Thymus (tissue), 11 donors: ENCODE data around the gene TCEA3. TPM values are rescaled to one million over a fixed set of nuclear protein-coding genes. Genes with fewer than 3 reads are reported as not detected.
A peak's percentile ranks its signal among the peaks of the same experiment; 100 is the strongest.

ENCODE experiments used
- DNase-seq, 9 donors: peaks; one replicate each; pipeline ENCODE4 v3.0.0-alpha.2; 2013; ENCODE audit warnings: low spot score in 9 of 9, low read depth in 6 of 9, missing footprints in 1 of 9
- H3K27ac ChIP-seq, 2 donors: one replicate each; pipeline ENCODE4 v1.5.1; 2013; ENCODE audit warnings: control low read depth in 1 of 2, low read depth in 1 of 2, low read length in 1 of 2, mild to moderate bottlenecking in 1 of 2, moderate library complexity in 1 of 2
- H3K27me3 ChIP-seq, 2 donors: one replicate each; pipeline ENCODE4 v1.5.1; 2013; ENCODE audit warnings: low read length in 1 of 2; ENCODE audit not compliant: control insufficient read depth in 2 of 2, insufficient read depth in 1 of 2
- H3K36me3 ChIP-seq, 2 donors: one replicate each; pipeline ENCODE4 v1.5.1; 2013; ENCODE audit warnings: low read length in 1 of 2, mild to moderate bottlenecking in 1 of 2, moderate library complexity in 1 of 2; ENCODE audit not compliant: control insufficient read depth in 2 of 2, insufficient read depth in 2 of 2
- H3K4me1 ChIP-seq, 2 donors: one replicate each; pipeline ENCODE4 v1.5.1; 2013; ENCODE audit warnings: low read length in 2 of 2; ENCODE audit not compliant: control insufficient read depth in 2 of 2, insufficient read depth in 2 of 2
- H3K4me3 ChIP-seq, 2 donors: one replicate each; pipeline ENCODE4 v1.5.1; 2013; ENCODE audit warnings: low read length in 2 of 2, control low read depth in 1 of 2, mild to moderate bottlenecking in 1 of 2
- H3K9me3 ChIP-seq, 2 donors: one replicate each; pipeline ENCODE4 v1.5.1; 2013; ENCODE audit warnings: low read length in 1 of 2, mild to moderate bottlenecking in 1 of 2; ENCODE audit not compliant: control insufficient read depth in 2 of 2, insufficient read depth in 1 of 2
- WGBS: extraction: QIAGEN DNeasy Blood & Tissue Kit; methylation state at CpG from one replicate; pipeline ENCODE4 v1.1.7; 2013; 5-methylcytosine and 5-hydroxymethylcytosine counted together
- polyA plus RNA-seq: library from polyadenylated mRNA; stranded (reverse); fragments of 200-250 nt; gene quantifications from one replicate; pipeline ENCODE4 v1.2.3, GENCODE V29; 2013
- total RNA-seq: library from RNA; stranded (reverse); fragments of 120-200 nt; gene quantifications from one replicate; pipeline ENCODE4 v1.2.4, GENCODE V29; 2013
- donor health status: healthy.

The TCEA3 gene
- total and polyA plus RNA-seq, 2 donors = 3.0 to 5.5 TPM

DNA sequence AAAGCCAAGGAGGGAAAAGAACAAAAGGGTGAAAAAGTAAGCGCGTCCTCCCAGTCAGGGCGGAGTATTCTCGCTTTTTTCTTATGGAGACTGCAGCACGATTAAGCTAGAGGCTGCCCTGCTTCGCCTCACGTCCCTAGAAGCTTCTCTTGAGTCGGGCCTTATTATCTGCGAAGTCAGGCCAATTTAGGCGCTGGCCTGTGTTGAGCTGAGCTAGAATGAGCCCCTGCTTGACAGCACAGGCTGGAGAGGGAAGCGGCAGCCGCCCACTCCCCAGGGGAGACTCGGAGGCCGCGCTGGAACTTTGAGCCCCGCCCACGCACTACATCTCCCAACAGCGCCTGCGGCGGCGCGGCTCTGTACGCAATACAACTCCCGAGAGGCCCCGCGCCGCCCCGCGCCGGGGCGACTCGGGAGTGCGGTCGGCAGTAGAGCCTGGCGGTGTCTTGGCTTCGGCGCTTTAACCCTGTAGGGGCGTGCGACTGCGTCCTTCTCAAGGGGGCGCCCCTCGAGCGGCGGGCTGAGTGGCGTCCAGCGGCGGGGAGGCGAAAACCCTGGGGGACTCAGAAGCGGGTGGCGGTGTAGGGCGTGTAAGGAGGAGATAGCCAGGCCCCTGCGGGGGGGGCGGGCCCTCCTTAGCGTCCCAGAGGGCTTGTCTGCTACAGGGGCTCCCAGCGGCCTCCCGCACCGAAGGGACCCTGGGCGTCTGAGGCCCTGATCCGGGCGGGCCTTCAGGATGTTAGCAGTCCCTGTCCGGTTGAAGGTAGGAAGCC lies 55.8 kb downstream of the TCEA3 start:
- Histone ChIP-seq H3K4me1 (peaks cover 13 to 31% of the 10 kb centered on the region in 2 donors), H3K36me3 (peaks cover 0 to 12% of the 10 kb centered on the region in 2 donors), H3K27me3 (no peaks in the 10 kb centered on the region), H3K4me3 (peak overlapping the region; percentile 64 to 95), H3K9me3 (peaks cover 0 to 19% of the 10 kb centered on the region in 2 donors), H3K27ac (peak overlapping the region; percentile 94 to 100)
- peak; percentile 79 to 96 (median 90) for DNase-seq
- under 1% methylated on average over 61 of the region's 61 CpGs for WGBS

DNA sequence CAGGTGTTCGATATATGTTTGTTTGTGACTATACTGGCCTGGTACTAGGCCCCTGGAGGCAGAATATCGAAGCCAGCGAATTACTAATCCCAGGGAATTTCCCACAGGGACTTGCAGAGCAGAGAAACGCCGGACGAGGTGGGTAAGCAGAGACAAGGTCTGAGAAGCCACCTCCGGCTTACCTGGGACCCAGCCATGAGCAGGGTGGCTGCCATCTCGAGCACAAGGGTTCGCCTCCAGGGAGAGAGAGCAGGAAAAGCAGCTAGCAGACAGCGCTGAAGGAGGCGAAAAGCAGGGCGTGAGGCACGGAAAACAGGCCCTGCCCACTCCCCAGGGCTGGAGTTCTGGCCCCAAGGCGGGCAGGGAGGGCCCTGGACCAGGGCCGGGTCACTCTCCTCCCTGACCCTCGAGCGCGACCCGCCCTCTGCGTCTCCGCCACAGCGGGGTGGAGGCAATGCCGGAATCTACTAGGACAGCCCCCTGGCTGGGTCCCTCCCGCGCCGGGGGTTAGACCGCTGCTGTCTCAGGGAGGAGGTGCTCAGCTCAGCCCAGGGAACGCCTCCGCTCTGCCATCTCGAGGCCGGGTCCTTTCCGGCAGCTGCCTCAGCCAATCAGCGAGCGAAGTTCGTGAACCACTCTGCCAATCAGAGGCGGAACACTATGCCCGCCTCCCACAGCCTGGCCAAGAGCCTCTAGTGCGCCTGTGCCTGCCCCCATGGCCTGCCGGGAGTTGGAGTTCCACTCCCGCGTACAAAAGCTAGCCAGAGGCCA lies 56.6 kb downstream of the TCEA3 start:
- WGBS = 5% methylated on average over 41 of the region's 41 CpGs
- no peaks in the 10 kb centered on the region for H3K27me3 ChIP-seq
- peaks cover 13 to 31% of the 10 kb centered on the region in 2 donors for H3K4me1 ChIP-seq

DNA sequence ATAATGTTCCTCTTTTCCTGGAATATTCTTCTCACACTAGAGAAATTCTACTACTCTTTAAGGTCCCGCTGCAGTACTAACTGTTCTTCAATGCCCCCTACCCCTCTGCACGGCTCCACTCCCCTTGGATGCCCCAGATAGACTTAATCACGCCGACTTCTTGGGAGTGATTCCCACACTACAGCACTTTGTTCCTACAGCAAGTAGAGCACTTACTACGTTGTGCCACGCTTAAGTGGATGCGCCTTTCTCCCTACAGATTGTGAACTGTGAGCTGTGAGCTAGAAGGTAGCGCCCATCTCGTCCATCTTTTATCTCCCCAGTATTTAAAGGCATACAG lies 57.1 kb downstream of the TCEA3 start:
- no peak for DNase-seq
- H3K4me1 ChIP-seq = peaks cover 13 to 31% of the 10 kb centered on the region in 2 donors
- 79% methylated on average over 9 of the region's 9 CpGs for WGBS
- no peaks in the 10 kb centered on the region for H3K27me3 ChIP-seq
- H3K9me3 ChIP-seq = peaks cover 7 to 32% of the 10 kb centered on the region in 2 donors
- peak overlapping the region; percentile 64 to 95 for H3K4me3 ChIP-seq
- peak overlapping the region in 1 of 2 donors; percentile 100 for H3K27ac ChIP-seq
- peaks cover 6 to 25% of the 10 kb centered on the region in 2 donors for H3K36me3 ChIP-seq

More for the DNA sequence above, 56.6 kb downstream of the TCEA3 start:
- Histone ChIP-seq H3K27ac (peak overlapping the region; percentile 94 to 100), H3K9me3 (peaks cover 2 to 27% of the 10 kb centered on the region in 2 donors), H3K4me3 (peak overlapping the region; percentile 64 to 95), H3K36me3 (peaks cover under 1 to 19% of the 10 kb centered on the region in 2 donors)
- peak; percentile 96 to 99 (median 98) for DNase-seq

DNA sequence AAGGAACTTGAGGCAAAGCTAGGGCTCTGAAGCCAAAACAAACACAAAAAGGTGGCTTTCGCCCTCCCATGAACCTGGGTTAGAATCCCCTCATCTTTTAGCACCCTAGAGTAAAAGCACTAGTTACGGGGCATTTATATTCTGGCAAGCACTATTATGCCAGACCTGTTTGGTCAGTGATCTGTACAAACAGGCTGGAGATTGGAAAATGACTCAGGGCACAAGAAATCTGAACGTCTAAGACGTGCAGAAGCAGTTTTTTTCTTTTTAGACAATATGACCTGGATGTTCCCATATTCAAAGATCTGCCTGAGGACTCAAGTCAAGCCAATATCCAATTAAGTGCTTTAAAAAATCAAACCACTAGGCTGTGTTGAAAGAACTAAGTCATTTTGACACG lies 58.0 kb downstream of the TCEA3 start:
- no peaks in the 10 kb centered on the region for H3K27me3 ChIP-seq
- WGBS = 94% methylated on average over 5 of the region's 5 CpGs
- no peak overlapping the region for H3K4me3 ChIP-seq
- DNase-seq = no peak
- H3K27ac ChIP-seq = no peak overlapping the region
- H3K9me3 ChIP-seq = peaks cover 14 to 41% of the 10 kb centered on the region in 2 donors
- H3K4me1 ChIP-seq = peaks cover 13 to 31% of the 10 kb centered on the region in 2 donors
- H3K36me3 ChIP-seq = peaks cover 13 to 33% of the 10 kb centered on the region in 2 donors

DNA sequence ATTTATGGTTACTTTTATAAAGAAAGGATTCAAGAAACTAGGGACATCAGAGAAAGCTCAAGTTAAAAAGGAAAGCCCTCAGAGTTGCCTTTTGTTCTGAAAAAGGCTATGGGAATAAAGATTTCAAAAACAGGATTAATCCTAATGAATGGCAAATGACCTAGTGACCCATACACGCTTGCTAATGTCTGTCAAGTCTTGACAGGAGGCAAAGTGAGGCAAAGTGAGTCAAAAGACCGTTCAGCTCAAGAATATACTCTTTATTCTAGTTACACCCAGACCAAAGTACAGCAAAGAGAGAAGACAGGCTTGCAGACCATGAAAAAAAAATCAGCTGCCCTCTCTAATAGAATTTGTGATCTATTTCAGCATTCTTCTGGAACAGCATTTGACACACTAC lies 58.4 kb downstream of the TCEA3 start:
- Histone ChIP-seq H3K4me3 (no peak overlapping the region), H3K4me1 (peaks cover 11 to 28% of the 10 kb centered on the region in 2 donors), H3K36me3 (peaks cover 13 to 38% of the 10 kb centered on the region in 2 donors), H3K27ac (no peak overlapping the region), H3K27me3 (no peaks in the 10 kb centered on the region), H3K9me3 (peaks cover 15 to 45% of the 10 kb centered on the region in 2 donors)
- 92% methylated on average over 2 of the region's 2 CpGs for WGBS
- no peak for DNase-seq

DNA sequence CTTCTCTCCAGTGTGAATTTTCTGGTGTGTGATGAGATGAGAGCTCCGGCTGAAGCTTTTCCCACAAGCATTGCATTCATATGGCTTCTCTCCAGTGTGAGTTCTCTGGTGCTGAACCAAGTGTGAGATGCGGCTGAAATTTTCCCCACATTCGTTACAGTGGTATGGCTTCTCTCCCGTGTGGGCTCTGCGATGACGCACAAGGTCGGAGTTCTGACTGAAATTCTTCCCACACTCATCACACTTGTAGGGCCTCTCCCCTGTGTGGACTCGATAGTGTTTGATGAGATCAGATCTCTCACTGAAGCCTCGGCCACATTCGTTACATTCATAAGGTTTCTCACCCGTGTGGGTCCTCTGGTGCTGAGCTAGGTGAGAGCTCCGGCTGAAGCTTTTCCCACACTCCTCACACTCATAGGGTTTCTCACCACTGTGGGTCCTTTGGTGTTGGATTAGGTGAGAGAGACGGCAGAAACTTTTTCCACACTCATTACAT lies 62.3 kb downstream of the TCEA3 start:
- Histone ChIP-seq H3K36me3 (peaks cover 13 to 43% of the 10 kb centered on the region in 2 donors), H3K4me1 (peaks cover 2 to 5% of the 10 kb centered on the region in 2 donors), H3K4me3 (no peak overlapping the region), H3K27me3 (no peaks in the 10 kb centered on the region), H3K9me3 (peaks cover 15 to 45% of the 10 kb centered on the region in 2 donors), H3K27ac (no peak overlapping the region)
- 98% methylated on average over 13 of the region's 13 CpGs for WGBS
- DNase-seq = no peak

DNA sequence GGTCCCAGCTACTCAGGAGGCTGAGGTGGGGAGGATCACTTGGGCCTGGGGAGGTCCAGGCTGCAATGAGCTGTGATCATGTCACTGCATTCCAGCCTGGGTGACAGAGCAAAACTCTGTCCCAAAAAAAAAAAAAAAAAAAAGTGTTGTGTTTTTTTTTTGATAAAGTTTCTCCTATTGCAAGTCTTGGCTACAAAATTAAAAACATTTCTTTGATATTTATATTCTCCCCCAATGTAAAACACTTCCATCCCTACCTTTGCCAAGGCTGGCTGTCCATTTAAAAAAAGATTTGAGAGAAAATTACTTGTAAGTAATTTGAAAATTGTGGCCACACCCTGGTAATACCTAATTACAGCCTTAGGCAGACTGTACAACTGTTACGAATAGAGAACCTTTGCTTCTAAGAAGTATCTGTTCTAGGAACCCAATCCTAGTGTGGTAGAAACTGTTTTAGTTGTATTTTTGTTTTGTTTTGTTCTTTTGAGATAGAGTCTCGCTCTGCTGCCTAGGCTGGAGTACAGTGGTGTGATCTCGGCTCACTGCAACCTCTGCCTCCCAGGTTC lies 66.2 kb downstream of the TCEA3 start:
- DNase-seq = no peak
- Histone ChIP-seq H3K27me3 (no peaks in the 10 kb centered on the region), H3K4me1 (no peaks in the 10 kb centered on the region), H3K36me3 (peaks cover 13 to 27% of the 10 kb centered on the region in 2 donors), H3K4me3 (no peak overlapping the region), H3K27ac (no peak overlapping the region), H3K9me3 (peaks cover 14 to 24% of the 10 kb centered on the region in 2 donors)
- WGBS = 96% methylated on average over 3 of the region's 3 CpGs

DNA sequence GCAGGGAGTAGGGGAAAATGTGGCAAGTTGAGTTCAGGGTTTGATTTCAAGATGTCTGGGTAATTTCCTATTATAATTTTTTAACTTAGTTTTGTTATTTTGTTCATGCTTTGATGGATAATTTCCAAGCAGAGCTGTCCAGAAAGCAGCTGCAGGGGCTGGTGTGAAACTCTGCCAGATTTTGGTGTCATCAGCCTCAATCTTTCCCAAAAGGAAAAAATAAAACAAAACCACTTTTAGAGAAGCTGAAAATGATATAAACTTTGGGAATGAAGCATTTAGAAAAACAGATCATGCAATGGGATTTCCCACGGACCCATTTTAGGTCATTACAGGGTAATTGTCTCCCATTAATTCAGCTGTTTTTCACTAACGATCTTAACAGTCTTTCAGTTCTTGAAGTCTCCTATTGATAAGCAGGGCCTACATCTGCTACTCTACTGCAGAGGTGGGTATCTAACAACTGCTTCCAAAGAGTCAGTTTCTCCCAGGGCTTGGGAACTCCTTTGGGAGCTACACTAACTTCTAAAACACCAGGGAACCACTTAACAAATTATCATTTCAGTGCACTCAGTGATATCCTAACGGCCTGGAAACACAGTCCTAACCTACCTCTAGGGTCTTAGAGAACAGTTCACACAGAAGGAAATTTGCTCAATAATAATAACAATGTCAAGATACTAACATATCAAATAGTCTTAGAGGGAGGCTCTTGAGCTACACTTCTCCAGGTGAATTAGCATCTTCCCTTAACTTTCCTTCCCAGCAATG lies 67.2 kb downstream of the TCEA3 start:
- no peaks in the 10 kb centered on the region for H3K4me1 ChIP-seq
- no peak for DNase-seq
- H3K27ac ChIP-seq = peak overlapping the region in 1 of 2 donors; percentile 62
- WGBS = 79% methylated on average over 3 of the region's 3 CpGs
- peaks cover 5 to 17% of the 10 kb centered on the region in 2 donors for H3K36me3 ChIP-seq
- peaks cover 7 to 13% of the 10 kb centered on the region in 2 donors for H3K9me3 ChIP-seq
- H3K4me3 ChIP-seq = no peak overlapping the region
- no peaks in the 10 kb centered on the region for H3K27me3 ChIP-seq
